HG03066 (cell line): Measurements from ENCODE around the gene ADH4.
"Not testable (repeated sequence)": the region's sequence is repeated elsewhere in the genome, so short reads cannot be mapped to it uniquely, and the experiment has no call there.

ENCODE experiments used
- ATAC-seq: cut with Tn5 transposase; IDR thresholded peaks from one replicate; pipeline ENCODE4 v1.9.1; 2021; ENCODE audit warnings: low read depth; ENCODE audit not compliant: unreplicated experiment

Gene ADH4

DNA sequence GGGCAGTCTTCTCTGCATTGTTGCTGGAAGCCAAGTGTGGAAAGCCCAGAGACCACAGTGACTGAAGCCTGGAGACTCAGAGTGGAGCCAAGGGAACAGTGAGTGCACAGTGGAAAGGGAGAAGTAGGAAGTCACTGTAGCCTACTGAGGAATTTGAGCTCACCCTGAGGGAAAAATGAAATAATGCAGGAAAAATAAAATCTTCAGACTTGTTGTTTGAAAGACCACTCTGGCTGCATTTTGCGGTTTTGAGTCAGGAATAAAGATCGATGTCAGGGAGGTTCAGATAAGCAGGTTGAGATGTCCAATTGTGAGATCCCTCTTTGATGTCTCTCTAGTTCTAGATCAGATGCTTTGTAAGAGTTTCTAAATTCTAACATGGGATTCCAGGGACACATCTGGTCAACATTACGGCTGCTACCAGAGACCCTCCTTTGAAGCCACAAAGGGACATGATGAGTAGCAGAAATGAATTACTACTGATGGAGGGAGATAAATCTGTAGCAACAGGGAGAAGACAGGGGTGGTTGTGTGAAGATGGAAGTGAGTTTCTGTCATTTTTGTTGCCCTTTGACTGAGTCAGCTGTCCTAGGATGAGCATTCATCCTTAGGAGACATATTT is 8.4 kb downstream of the ADH4 start:
- no peak for ATAC-seq

DNA sequence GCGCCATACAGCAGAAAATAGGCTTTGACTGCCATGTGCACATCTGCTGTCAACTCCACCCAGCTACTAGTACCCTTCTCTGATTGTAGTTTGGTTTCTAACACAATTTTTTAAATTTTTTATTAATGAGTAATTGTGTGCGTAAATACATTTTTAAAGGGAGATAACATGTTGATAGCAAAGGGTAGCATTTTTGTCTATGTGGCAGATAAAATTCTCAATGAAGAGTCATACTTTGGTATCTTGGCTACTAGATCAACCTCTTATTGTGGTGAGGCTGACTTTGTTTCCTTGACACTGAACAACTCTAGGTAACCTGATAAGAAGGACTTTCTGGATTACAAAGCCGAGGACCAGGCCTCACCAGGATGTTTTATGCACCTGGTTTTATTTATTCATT is 9.5 kb downstream of the ADH4 start:
- no peak for ATAC-seq

DNA sequence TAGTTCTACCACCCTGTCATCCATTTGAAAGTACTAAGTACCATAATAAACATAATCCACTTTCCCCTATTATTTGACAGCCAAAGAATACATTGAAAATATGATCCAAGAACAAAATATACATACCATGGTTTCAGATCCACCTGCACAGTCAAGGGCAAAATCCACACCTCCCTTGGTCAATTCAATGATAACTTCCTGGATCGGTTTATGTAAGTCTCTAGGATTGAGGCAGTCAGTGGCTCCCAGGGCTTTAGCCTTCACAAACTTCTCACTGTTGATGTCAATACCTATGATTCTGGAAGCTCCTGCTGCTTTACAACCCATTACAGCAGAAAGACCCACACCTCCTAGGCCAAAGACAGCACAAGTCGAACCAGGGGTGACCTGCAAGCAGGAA is 12.7 kb downstream of the ADH4 start:
- no peak for ATAC-seq

DNA sequence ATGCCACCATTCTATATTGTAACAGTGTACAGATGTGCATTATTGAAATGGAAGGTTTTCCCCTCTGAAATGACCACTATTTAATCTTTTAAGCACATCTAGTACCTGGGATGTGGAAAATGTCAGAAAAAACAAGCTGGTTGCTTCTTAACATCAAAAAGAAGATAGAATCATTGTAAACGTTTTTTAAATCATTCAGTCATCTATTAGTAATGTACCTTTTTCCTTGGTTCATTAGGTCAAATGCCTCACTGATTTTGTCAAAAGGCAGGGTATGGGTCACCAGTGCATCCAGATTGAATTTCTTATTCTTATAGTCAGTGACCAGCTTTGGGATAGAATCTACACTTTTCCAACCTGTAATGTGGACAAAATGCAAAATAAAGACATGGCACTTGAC is 17.7 kb downstream of the ADH4 start:
- ATAC-seq, result no peak

DNA sequence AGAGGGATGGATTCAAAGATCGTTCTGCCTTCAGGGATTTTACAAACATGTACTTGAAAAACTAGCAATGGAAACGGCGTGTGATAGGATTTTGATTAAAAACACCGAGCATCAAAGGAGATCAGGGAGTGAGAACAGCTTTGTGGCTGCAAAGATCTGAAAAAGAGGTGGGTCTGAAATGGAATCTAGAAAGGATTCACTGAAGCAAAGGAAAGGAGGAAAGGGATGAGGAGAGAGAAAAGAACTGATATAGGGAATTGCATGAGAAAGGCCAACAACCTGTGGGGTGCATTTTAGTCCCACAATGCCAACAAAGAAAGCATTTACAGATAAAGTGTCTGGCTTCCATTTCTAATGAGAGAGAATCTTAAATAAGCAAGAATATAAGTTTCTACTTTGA is 23.1 kb downstream of the ADH4 start:
- ATAC-seq, result no peak

DNA sequence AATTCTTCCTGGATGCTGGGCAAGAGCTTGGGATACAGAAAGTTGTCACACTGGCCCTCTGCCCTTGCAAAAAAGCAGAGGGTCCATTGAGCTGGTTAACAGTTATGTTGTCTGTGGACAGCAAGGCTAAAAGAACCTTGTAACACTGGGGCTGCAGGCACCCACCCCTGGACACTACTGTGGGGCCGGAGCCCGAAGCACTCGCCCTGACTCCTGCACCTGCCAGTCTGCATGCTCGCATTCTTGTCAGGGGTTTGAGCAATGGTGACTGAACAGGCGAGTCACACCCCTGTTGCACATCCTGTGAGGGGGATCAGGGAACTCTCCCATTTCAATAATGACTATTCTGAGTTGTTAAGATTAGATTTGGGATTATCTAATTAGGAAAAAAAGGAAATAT is 23.6 kb downstream of the ADH4 start:
- ATAC-seq, result no peak

DNA sequence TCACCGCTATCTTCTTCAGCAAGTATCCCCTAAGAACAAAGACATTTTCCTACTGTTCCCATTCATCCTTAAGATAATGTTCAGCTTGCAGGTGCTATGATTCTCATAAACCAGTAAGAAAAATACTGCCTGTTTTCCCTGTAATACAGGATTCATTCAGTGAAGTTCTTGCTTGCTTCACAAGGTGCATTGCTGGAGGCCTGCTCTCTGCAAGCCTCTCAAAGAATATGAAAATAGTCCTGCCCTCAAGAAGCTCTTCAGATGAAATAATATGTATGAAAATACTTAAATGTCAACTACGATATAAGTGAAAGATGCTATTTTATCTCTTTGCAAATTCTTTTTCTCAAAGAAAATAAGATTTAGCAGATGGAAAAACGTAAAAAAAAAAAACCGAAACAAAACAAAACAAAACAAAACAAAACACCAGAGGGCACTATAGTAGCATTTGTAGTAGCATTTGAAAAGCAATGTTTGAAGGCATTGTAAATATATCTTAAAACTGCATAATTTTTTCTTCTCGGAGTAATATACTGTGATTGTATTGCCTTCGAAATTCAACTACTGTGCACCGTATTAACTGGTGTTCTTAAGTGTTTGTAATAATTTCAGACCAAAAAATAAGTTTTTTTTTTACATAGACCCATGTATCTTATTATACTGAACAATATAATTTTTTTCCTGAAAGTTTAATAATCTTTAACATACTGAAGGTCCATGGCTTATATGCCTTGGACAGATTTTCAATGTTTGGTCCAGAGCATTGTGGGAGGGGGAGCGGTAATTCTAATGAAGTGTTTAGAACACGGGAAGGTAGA is 26.0 kb downstream of the ADH4 start:
- ATAC-seq, result no peak

DNA sequence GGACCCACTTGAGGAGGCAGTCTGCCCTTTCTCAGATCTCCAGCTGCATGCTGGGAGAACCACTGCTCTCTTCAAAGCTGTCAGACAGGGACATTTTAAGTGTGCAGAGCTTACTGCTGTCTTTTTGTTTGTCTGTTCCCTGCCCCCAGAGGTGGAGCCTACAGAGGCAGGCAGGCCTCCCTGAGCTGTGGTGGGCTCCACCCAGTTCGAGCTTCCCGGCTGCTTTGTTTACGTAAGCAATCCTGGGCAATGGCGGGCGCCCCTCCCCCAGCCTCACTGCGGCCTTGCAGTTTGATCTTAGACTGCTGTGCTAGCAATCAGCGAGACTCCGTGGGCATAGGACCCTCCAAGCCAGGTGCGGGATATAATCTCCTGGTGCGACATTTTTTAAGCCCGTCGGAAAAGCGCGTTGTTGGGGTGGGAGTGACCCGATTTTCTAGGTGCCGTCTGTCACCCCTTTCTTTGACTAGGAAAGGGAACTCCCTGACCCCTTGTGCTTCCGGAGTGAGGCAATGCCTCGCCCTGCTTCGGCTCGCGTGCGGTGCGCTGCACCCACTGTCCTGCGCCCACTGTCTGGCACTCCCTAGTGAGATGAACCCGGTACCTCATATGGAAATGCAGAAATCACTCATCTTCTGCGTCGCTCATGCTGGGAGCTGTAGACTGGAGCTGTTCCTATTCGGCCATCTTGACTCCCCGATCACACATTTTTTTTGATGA is 26.8 kb downstream of the ADH4 start:
- not testable (repeated sequence) for ATAC-seq

DNA sequence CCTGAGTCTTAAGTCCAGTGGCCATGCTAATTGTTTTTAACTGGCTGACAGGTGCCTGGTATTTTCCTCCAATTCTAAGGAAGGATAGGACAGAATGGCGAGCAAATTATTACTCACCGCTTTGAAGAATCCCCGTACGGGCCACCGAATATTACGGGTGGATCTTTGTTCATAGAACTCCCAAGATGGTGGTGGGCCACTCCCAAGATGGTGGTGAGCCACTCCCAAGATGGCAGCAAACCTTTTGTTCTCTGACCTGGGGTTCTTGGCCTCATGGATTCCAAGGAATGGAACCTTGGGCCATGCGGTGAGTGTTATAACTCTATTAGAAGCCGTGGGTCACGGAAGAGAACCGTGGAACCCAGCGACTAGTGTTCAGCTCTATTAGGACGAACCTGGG is 34.8 kb downstream of the ADH4 start:
- ATAC-seq, result not testable (repeated sequence)

DNA sequence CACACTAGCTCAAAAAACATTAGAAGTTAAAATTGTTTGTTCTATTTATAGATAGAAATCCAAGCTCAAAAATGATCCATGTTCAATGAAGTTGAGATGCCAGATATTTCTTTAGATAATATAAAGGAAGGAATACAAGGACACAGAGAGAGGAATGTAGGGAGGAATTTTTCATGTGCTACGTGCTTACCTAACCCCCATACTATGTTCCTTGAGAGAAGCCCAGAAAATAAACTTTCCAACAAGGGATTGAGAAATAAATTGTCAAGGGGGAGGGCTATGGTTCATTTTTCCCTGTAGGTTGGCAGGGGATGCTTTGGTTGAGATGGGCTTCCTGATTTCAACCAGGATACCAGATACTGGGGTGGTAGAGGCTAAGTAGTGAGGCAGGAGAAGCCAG is 39.9 kb downstream of the ADH4 start:
- no peak for ATAC-seq

DNA sequence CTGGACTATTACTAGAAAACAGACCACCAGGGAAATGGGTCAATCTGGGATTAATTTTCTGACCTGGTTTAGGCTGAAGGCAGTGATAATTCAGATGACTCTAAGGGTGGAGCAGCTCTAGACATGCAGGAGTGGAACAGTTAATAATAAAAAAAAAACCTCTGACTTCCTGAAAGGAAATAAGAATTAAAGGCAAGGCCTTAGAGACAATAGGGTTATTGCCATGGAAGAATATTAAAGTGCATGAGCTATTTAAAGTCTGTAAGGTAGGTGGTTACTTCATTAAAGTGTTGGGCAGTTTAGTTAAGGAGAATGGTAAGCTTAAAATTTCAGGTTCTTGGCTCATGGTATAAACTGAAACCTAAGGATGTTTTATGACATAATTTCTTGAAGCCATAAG is 40.9 kb downstream of the ADH4 start:
- no peak for ATAC-seq

DNA sequence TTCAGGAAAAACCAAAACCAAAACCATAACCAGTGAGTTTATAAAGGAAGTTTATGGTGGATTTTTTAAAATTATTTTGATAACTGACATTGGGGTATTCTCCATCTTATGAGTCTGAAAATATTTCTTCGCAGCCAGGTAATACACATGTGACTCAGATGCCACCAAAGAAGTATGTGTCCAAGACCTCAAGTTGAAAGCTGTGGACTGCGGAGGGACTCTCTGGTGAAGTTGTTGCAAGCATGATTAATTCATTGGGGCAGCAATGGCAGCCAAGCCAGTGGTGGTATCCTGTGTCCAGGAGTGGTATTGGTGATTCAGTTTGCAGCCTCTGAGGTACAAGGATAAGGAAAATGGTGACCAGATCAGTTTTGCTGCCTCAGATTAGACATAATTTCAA is 41.5 kb downstream of the ADH4 start:
- no peak for ATAC-seq

DNA sequence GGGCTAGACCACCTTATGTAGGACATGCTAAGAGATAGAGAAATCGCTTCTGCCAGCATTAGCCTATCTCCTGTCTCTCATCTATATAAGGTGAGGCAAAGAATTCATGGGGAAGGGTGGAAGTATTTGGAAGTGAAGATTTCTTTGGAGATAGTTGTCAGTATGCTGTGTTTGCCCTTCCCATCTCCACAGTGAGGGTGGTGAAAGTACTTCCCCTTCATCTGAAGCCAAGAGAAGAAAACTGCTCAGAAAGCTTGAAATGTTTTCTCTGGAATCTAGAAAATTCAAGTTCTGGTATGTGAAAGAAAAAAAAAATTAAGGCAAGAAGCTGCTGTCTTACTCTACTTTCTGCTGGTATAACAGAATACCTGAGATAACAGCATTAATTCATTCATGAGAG is 43.2 kb downstream of the ADH4 start:
- ATAC-seq, result no peak

DNA sequence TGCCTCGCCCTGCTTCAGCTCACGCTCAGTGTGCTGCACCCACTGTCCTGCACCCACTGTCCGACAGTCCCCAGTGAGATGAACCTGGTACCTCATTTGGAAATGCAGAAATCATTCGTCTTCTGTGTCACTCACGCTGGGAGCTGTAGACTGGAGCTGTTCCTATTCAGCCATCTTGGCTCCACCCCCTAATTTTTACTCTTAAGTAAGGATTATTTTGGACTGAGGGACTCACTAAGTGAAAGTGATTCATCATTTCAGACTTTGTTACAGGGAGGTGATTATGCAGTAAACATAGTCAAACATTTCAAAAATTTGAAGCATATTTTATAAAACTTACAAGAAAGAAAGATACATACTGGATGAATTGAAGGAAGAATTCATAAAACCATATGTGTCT is 44.3 kb downstream of the ADH4 start:
- ATAC-seq, result not testable (repeated sequence)

DNA sequence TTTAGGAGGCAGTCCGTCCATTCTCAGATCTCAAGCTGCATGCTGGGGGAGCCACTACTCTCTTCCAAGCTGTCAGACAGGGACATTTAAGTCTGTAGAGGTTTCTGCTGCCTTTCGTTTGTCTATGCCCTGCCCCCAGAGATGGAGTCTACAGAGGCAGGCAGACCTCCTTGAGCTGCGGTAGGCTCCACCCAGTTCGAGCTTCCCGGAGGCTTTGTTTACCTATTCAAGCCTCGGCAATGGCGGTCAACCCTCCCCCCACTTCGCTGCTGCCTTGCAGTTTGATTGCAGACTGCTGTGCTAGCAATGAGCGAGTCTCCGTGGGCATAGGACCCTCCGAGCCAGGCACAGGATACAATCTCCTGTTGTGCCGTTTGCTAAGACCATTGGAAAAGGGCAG is 44.8 kb downstream of the ADH4 start:
- no peak for ATAC-seq

DNA sequence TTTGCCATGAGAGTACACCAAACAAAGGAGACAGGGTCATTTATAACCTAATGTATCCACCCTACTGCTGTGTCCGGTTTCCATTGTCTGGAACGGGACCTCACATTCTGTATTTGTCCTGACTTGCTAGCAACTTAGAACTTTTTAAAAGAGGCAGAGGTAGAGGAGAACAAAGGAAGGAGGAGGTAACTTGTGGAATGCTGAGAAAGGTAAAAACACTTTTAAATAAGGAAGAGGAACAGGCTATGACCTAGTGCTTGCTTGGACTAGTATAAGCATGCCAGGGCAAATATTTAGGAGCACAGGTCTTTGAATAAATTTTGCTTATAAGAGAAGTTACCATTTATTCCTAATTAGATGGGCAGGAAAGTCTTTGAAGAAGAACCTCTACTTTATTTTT is 52.3 kb downstream of the ADH4 start:
- ATAC-seq, result not testable (repeated sequence)

DNA sequence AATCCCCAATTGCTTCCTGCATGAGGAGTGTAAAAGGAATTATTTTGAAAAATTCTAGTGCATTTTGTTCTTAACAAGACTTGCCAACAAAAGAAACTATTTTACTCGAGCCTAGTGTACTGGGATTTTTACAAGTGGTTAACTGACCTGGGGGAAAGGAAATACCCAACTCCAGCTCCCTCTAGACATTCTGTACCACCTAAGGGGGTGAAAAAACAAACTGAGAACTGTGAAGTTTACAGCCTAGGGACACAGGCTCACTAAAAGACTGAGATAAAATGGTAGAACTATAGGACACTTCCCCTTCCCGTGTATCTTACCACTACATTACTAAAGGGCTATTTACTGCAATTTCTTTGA is 52.9 kb downstream of the ADH4 start:
- no peak for ATAC-seq

DNA sequence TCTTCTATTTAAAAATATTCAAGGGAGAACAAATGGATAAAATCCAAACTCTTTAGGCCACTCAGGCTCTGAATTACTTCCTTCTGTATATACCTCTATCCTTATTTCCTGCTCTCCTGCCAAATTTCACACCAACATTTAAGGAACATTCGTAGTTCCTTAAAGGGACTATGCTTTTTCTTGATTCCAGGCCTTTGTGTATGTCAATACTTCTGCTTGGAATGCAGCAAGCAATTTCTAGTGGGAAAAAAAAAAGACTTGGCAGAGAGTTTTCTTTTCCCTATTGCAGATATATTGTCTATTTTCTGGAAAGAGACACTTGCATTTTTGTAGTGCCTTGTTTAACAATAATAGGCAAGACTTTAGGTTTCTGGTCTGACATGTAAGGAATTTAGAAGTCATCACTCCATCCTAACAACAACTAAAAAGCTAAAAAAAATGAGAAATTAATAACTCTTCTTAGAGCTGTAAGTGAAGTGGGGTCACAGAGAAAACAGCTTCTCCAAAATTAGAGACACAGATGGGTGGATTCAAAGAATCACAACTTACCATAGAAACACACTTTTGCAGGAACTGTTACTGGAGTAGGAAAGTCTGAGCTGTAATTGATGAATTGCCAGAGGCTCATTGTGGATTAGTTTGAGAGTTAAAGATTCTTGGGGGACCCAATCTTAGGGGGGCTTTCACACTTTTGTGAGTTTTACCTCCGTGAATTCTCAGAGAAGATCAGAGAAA is 53.4 kb downstream of the ADH4 start:
- no peak for ATAC-seq

DNA sequence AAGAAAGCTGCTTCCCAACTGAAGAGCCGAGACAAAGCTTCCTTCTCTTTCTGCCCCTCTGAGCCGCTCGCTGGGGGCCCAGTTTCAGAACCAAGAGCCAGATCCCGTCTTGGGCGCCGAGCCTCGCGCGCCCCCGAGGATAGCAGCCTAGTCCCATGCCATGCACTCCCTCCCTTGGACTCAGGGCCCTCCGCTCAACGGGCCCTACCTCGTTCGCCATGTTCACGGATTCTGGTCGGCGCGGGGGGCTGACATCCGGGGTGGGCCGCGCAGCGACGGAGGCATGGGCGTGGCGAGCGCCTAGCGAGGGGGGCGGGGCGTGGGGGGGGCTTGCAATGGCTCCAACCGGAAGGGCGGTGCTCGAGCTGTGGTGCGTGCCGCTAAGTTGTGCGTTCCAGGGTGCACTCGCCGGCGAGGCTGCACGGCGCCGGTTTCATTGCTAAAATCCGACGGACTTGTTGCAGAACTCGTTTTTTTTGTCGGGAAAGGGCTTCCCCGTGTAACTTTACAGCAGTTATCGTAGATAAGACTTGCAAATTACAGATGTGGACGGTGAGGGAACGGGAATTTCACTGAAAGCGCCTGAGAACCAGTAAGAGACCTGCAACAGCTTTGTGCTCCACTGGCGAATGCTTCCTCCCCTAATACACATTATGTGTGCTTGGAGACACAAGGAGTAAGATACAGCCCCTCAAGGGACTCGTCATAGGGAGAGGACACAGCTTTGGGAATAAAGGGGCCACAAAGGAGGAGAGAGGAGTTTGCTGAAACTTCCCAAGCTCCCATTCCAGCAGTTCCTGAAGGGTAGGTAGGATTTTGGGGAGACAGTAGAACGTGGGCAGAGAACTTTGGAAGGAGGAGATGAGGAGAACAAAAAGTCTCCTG is 55.4 kb downstream of the ADH4 start, which contains the start of gene ADH5:
Gene ADH5 (minus strand): TSS at position 308 of the 885 bp plus-strand sequence. CDS start 88 bp downstream, at position 220.
- peak; percentile 94 for ATAC-seq

DNA sequence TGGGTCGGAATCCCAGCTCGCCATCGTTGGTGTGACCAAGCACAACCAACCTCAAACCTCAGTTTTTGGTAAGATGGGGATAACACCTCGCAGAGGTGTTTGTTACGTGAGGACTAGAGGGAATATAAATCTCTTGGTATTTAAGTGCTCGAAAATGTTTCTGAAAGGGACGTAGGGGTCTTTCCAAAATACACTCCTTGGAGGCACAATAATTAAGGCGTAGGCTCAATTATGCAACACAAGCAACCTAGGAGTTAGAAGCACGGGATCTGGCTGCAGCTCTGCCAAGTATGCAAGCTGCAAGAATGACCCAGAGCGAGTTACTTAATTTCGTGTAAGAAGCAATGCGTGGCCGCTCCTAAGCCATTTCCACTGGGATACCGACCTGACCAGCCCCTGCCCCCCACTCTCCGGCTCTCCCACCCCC is 56.1 kb downstream of the ADH4 start:
- peak; percentile 25 for ATAC-seq
